Natural killer cell (primary cell): ENCODE data around the gene FTO. TPM values are rescaled to one million over a fixed set of nuclear protein-coding genes. Genes with fewer than 3 reads are reported as not detected.

Experiments
- ATAC-seq, 3 donors: fragments of 150-1000 bp in 2 of 3; fragments of 200-7000 bp in 1 of 3; cut with Tn5 transposase; 1 replicate in 1 of 3; 2 replicates in 2 of 3; pipeline ENCODE4 v1.10.0; 2021; ENCODE audit warnings: mild to moderate bottlenecking in 2 of 3, moderate library complexity in 2 of 3
- DNase-seq, 2 donors: peaks; one replicate each; pipeline versions ENCODE4 v3.0.0 to v3.0.0-alpha.2; 2013 to 2021; ENCODE audit warnings: mixed read lengths in 1 of 2
- H3K27ac ChIP-seq: one replicate; pipeline ENCODE4 v1.5.1; 2013; ENCODE audit warnings: mild to moderate bottlenecking, low read length
- H3K27me3 ChIP-seq: one replicate; pipeline ENCODE4 v1.6.1; 2013; ENCODE audit warnings: low read length; ENCODE audit not compliant: control insufficient read depth, insufficient read depth
- H3K36me3 ChIP-seq: one replicate; pipeline ENCODE4 v1.6.1; 2013; ENCODE audit warnings: low read length; ENCODE audit not compliant: control insufficient read depth, insufficient read depth
- H3K4me1 ChIP-seq: one replicate; pipeline ENCODE4 v1.6.1; 2013; ENCODE audit warnings: low read length; ENCODE audit not compliant: control insufficient read depth, insufficient read depth
- H3K4me3 ChIP-seq: one replicate; pipeline ENCODE4 v1.5.1; 2013; ENCODE audit warnings: low read length
- H3K9me3 ChIP-seq: one replicate; pipeline ENCODE4 v1.6.1; 2013; ENCODE audit warnings: low read length; ENCODE audit not compliant: control insufficient read depth, insufficient read depth
- H3K27ac Mint-ChIP-seq, 2 donors: one replicate each; pipeline ENCODE4 v1.8.0; 2022; ENCODE audit warnings: mild to moderate bottlenecking in 2 of 2, mixed read lengths in 2 of 2, moderate library complexity in 1 of 2
- H3K27me3 Mint-ChIP-seq, 2 donors: one replicate each; pipeline ENCODE4 v1.8.0; 2022; ENCODE audit warnings: low read depth in 2 of 2, mixed read lengths in 2 of 2
- H3K36me3 Mint-ChIP-seq: one replicate; pipeline ENCODE4 v1.8.0; 2022; ENCODE audit warnings: mixed read lengths
- H3K4me1 Mint-ChIP-seq, 2 donors: one replicate each; pipeline ENCODE4 v1.8.0; 2022; ENCODE audit warnings: mixed read lengths in 2 of 2
- H3K4me3 Mint-ChIP-seq: one replicate; pipeline ENCODE4 v1.8.0; 2022; ENCODE audit warnings: mild to moderate bottlenecking, moderate library complexity, mixed read lengths
- H3K9me3 Mint-ChIP-seq, 2 donors: one replicate each; pipeline ENCODE4 v1.8.0; 2022; ENCODE audit warnings: mixed read lengths in 2 of 2
- whole genome bisulfite sequencing: methylation state at CpG from one replicate; pipeline ENCODE4 v1.1.7; 2013; ENCODE audit warnings: missing lambda C conversion rate; ENCODE audit not compliant: insufficient coverage; 5-methylcytosine and 5-hydroxymethylcytosine counted together
- intact Hi-C: fragments of 100-400 bp; cut with micrococcal nuclease; formaldehyde crosslinking; loops from one replicate; pipeline ENCODE4 v1.14.2; 2022
- total RNA-seq, 4 donors: library from RNA; stranded (reverse); fragments of 120-200 nt in 1 of 4; gene quantifications; one replicate each; pipeline versions ENCODE4 v1.2.3 to v1.2.4, GENCODE V29; 2013 to 2022
- TF ChIP-seq, protein P1 (sequence below): fragments of 200-600 bp; IDR thresholded peaks from one replicate; pipeline ENCODE4 v1.8.0; 2022; ENCODE audit warnings: antibody characterized with exemption

The FTO gene
- total RNA-seq, 3 donors from 2014 or later (not counting 1 experiment from before 2014, with no cell fraction given) = 55.4 to 70.5 (median 55.4) TPM

DNA sequence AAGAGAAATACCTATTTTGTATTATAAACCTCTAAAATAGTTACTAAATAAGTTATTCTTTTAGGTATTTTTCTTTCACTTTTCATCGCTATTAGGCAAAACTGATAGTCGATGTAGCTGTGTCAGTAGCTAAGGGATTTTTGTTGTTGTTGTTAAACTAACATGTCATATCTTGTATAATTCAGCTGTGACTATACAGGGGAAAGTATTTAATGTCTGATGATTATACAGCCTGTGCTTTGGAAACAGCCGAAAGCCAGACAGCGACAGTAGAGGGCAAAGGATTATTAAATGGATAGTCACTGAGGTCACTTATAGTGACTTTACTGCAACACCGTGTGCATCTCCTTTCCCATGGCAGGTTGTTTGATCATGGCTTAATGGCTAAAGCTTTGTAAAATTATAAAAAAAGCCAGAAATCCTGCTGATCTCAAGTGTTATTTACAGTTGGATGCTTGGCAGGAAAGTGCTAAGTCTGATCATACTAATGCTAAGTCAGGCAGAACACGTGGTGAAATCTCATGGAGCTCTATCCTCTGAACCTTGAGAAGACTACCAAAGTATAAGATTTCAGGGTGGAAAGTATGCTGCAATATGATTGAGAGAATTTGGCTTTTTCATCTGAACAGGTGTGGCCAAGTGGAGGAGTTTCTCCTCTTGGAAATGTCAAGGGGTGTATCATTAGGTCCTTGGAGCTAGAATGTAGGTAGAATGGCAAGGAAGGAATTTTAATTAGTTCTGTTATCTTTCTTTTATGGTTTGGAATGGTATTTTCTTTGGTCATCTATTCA is 88.4 kb downstream of the FTO start:
- H3K4me3 Mint-ChIP-seq = no peak overlapping the region
- peaks cover 25 to 36% of the 10 kb centered on the region in 2 donors for H3K4me1 Mint-ChIP-seq

DNA sequence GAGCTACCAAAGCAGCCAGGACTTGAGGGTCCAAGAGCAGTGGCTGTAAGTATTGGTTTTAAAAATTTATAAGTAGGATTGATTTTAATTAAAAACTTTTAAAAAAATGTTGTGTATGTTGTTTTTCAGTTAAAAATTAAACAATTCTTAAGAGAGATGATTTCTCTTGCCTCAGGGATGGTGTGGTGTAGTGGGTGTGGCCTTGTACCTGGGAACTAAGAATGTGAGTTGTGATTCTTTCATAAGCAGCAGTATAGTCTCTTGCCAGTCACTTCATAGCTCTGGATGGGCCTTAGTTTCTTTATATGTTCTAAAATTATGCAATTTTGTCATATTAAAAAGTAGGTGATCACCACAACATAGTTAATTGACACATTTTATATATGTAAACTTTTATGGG is 99.5 kb downstream of the FTO start:
- no peak for ATAC-seq
- Mint-ChIP-seq H3K36me3 (no peaks in the 10 kb centered on the region), H3K4me3 (no peak overlapping the region), H3K27ac (no peak overlapping the region), H3K27me3 (no peaks in the 10 kb centered on the region), H3K9me3 (no peaks in the 10 kb centered on the region), H3K4me1 (peaks cover 29 to 31% of the 10 kb centered on the region in 2 donors)
- TF ChIP-seq, protein P1, sequence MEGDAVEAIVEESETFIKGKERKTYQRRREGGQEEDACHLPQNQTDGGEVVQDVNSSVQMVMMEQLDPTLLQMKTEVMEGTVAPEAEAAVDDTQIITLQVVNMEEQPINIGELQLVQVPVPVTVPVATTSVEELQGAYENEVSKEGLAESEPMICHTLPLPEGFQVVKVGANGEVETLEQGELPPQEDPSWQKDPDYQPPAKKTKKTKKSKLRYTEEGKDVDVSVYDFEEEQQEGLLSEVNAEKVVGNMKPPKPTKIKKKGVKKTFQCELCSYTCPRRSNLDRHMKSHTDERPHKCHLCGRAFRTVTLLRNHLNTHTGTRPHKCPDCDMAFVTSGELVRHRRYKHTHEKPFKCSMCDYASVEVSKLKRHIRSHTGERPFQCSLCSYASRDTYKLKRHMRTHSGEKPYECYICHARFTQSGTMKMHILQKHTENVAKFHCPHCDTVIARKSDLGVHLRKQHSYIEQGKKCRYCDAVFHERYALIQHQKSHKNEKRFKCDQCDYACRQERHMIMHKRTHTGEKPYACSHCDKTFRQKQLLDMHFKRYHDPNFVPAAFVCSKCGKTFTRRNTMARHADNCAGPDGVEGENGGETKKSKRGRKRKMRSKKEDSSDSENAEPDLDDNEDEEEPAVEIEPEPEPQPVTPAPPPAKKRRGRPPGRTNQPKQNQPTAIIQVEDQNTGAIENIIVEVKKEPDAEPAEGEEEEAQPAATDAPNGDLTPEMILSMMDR = no peak
- no peaks in the 10 kb centered on the region for H3K9me3 ChIP-seq
- no peaks in the 10 kb centered on the region for H3K36me3 ChIP-seq
- H3K4me1 ChIP-seq = no peaks in the 10 kb centered on the region
- intact Hi-C loops = no loop called here
- H3K4me3 ChIP-seq = no peak overlapping the region
- H3K27ac ChIP-seq = no peak overlapping the region
- DNase-seq = no peak
- no peaks in the 10 kb centered on the region for H3K27me3 ChIP-seq

More for the DNA sequence above, 88.4 kb downstream of the FTO start:
- 96% methylated on average over 6 of the region's 6 CpGs for whole genome bisulfite sequencing
- ATAC-seq (no peak), DNase-seq (no peak)
- no peak overlapping the region for H3K27ac ChIP-seq
- H3K27ac Mint-ChIP-seq = no peak overlapping the region
- H3K9me3 ChIP-seq = no peaks in the 10 kb centered on the region
- intact Hi-C loops = no loop called here
- no peaks in the 10 kb centered on the region for H3K9me3 Mint-ChIP-seq
- no peaks in the 10 kb centered on the region for H3K36me3 Mint-ChIP-seq
- TF ChIP-seq, protein P1 = no peak
- H3K27me3 Mint-ChIP-seq = no peaks in the 10 kb centered on the region
- H3K4me1 ChIP-seq = no peaks in the 10 kb centered on the region
- no peaks in the 10 kb centered on the region for H3K27me3 ChIP-seq
- no peaks in the 10 kb centered on the region for H3K36me3 ChIP-seq
- no peak overlapping the region for H3K4me3 ChIP-seq

DNA sequence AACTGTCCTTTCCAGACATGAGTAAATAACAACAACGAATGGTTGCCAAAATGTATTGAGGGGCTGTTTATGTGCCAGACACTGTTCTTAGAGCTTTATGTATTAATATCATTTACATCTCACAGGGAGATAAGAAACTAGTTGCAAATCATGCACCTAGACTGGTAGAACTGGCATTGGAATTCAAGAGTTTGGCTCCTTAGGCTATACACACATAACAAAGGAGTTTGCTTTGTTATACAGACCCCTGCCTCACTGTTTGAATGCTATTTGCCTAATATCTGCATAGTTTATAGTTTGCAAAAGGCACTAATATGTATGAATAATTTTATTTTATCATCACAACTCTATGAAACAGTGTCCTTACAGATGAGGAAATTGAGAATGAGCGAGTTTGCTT is 100.0 kb downstream of the FTO start:
- Histone ChIP-seq H3K9me3 (no peaks in the 10 kb centered on the region), H3K36me3 (no peaks in the 10 kb centered on the region), H3K4me3 (no peak overlapping the region), H3K27me3 (no peaks in the 10 kb centered on the region), H3K4me1 (no peaks in the 10 kb centered on the region), H3K27ac (no peak overlapping the region)
- WGBS = no CpG with 5 or more reads among the region's 2 CpGs
- ATAC-seq (no peak), DNase-seq (no peak)
- TF ChIP-seq, protein P1 = no peak
- intact Hi-C loops = no loop called here
- H3K27me3 Mint-ChIP-seq = no peaks in the 10 kb centered on the region
- H3K36me3 Mint-ChIP-seq = no peaks in the 10 kb centered on the region
- H3K4me1 Mint-ChIP-seq = peaks cover 34 to 37% of the 10 kb centered on the region in 2 donors
- H3K27ac Mint-ChIP-seq = no peak overlapping the region
- H3K4me3 Mint-ChIP-seq = no peak overlapping the region
- H3K9me3 Mint-ChIP-seq = no peaks in the 10 kb centered on the region

DNA sequence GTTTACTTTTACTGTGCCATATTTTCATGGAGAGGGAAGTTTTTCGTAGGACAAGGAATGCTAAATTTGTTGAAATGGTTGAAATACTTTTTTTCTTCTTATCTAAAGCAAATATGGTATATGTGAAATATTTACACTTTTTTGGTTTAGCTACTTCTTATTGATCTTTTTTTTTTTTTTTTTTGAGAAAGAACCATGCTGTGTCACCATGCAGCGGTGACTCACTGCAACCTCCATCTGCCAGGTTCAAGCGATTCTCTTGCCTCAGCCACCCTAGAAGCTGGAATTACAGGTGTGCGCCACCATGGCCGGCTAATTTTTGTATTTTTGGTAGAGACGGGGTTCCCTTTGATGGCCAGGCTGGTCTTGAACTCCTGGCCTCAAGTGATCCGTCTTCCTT is 100.5 kb downstream of the FTO start:
- H3K27me3 Mint-ChIP-seq = no peaks in the 10 kb centered on the region
- Histone ChIP-seq H3K27ac (no peak overlapping the region), H3K36me3 (no peaks in the 10 kb centered on the region), H3K4me1 (no peaks in the 10 kb centered on the region), H3K27me3 (no peaks in the 10 kb centered on the region), H3K4me3 (no peak overlapping the region), H3K9me3 (no peaks in the 10 kb centered on the region)
- H3K36me3 Mint-ChIP-seq = no peaks in the 10 kb centered on the region
- no peak for DNase-seq
- intact Hi-C loops = no loop called here
- H3K9me3 Mint-ChIP-seq = no peaks in the 10 kb centered on the region
- peaks cover 35 to 39% of the 10 kb centered on the region in 2 donors for H3K4me1 Mint-ChIP-seq
- no peak overlapping the region for H3K4me3 Mint-ChIP-seq
- WGBS = 93% methylated on average over 6 of the region's 7 CpGs
- TF ChIP-seq, protein P1 = no peak
- H3K27ac Mint-ChIP-seq = no peak overlapping the region
- ATAC-seq = no peak
